Ectodermal cell (in vitro differentiated cells): ENCODE data around the gene LRRC75B.
"Not testable (repeated sequence)": the region's sequence is repeated elsewhere in the genome, so short reads cannot be mapped to it uniquely, and the experiment has no call there.

ENCODE experiments used
- H3K27ac ChIP-seq: 2 replicates; pipeline ENCODE4 v1.7.0; 2013; ENCODE audit warnings: mild to moderate bottlenecking, low read depth, low read length; ENCODE audit not compliant: insufficient read depth, poor library complexity, severe bottlenecking
- H3K27me3 ChIP-seq: 2 replicates; pipeline ENCODE4 v1.7.0; 2013; ENCODE audit warnings: mild to moderate bottlenecking, low read length; ENCODE audit not compliant: insufficient read depth, control insufficient read depth, poor library complexity, severe bottlenecking
- H3K36me3 ChIP-seq: one replicate; pipeline ENCODE4 v1.7.0; 2013; ENCODE audit warnings: low read length; ENCODE audit not compliant: control insufficient read depth, insufficient read depth
- H3K4me1 ChIP-seq: one replicate; pipeline ENCODE4 v1.7.0; 2013; ENCODE audit warnings: low read length; ENCODE audit not compliant: control insufficient read depth, insufficient read depth
- H3K4me3 ChIP-seq: 2 replicates; pipeline ENCODE4 v1.7.0; 2013; ENCODE audit warnings: low read depth, low read length, control low read depth; ENCODE audit not compliant: insufficient read depth
- H3K9me3 ChIP-seq: 2 replicates; pipeline ENCODE4 v1.7.0; 2013; ENCODE audit warnings: mild to moderate bottlenecking, low read length, moderate library complexity; ENCODE audit not compliant: control insufficient read depth
- WGBS, 2 experiments: methylation state at CpG; one replicate each; pipeline ENCODE4 v1.1.7; 2013; ENCODE audit warnings: missing lambda C conversion rate in 2 of 2; 5-methylcytosine and 5-hydroxymethylcytosine counted together

The LRRC75B gene

DNA sequence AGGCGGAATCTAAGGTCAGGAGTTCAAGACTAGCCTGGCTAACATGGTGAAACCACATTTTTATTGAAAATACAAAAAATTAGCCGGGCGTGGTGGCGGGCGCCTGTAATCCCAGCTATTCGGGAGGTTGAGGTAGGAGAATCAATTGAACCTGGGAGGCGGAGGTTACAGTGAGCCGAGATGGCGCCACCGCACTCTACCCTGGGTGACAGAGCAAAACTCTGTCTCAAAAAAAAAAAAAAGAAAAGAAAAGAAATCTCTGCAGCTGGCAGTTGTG is 624 bp upstream of the LRRC75B start:
- not testable (repeated sequence) for H3K27me3 ChIP-seq, H3K27ac ChIP-seq
- WGBS, 2 experiments = 95% methylated on average over 10 of the region's 10 CpGs

DNA sequence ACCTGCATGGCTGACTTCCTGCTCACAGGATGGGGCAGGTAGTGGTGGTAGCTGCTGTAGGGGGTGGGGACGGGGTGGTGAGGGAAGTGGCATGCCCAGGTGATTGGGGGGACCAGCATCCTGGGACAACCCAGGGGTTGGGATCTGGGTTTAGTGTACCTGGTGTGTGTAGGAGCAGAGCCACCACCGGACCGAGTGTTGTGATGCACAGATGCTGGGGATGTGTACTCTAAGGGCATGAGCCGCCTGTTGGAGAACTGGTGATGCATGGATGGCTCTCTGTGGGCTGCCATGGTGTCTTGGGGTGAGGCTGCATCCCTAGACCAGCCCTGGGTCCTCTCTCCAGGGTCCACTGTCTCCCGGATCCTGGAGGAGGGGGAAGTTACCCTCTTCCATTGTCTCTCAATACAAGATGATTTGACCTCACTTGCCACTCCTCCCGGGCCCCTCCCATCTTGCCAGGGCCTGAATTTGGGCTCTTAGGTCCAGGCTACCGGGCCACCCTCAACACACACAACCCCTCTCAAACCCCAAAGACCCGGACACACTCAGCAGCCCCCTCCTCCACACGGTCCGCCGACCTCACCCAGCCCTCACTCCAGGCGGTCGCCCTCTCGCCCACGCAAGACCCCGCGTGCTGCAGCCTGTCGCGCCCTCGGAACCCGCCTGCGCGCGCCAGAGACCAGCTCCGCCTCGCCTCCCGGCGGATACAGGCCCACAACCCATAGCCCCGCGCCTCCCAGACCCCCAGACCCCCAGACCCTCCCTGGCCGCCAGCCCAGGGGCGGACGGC is 619 bp downstream of the LRRC75B start:
- H3K36me3 ChIP-seq = no peaks in the 10 kb centered on the region
- H3K9me3 ChIP-seq = no peaks in the 10 kb centered on the region
- no peak overlapping the region for H3K27ac ChIP-seq
- peaks cover 16% of the 10 kb centered on the region for H3K4me1 ChIP-seq
- peak overlapping the region; percentile 66 for H3K4me3 ChIP-seq
- WGBS, 2 experiments = 11 to 12% methylated on average over 33 of the region's 33 CpGs
- no peaks in the 10 kb centered on the region for H3K27me3 ChIP-seq

More for the DNA sequence above, 624 bp upstream of the LRRC75B start:
- H3K36me3 ChIP-seq, H3K9me3 ChIP-seq: not testable (repeated sequence)
- peak overlapping the region; percentile 66 for H3K4me3 ChIP-seq
- H3K4me1 ChIP-seq = peaks cover 16% of the 10 kb centered on the region

DNA sequence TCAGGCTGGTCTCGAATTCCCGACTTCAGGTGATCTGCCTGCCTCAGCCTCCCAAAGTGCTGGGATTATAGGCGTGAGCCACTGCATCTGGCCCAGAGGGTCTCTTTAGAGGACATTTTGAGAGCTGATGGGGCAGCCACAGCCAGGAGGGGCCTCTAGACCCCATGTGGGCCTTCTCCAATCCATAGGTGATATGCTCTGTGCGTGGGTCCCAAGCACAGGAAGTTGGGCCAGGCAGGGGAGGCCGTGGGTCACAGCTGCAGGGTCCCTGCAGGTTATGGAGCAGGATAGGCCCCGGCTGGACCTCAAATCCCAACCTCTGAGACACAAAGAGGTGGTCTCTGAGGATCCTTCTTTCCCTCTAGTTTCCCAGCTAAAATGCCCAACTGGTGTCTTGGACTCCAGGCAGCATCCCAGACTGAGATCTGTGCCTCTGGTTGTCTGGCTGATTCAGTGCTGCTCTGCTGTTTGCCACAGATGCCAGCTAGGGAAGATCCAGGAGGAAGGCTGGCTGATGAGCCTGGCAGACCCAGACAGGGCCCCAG is 1.5 kb downstream of the LRRC75B start:
- Histone ChIP-seq H3K36me3 (no peaks in the 10 kb centered on the region), H3K4me3 (no peak overlapping the region), H3K4me1 (peaks cover 16% of the 10 kb centered on the region), H3K9me3 (no peaks in the 10 kb centered on the region), H3K27ac (no peak overlapping the region), H3K27me3 (no peaks in the 10 kb centered on the region)
- WGBS, 2 experiments = 89 to 92% methylated on average over 6 of the region's 6 CpGs

DNA sequence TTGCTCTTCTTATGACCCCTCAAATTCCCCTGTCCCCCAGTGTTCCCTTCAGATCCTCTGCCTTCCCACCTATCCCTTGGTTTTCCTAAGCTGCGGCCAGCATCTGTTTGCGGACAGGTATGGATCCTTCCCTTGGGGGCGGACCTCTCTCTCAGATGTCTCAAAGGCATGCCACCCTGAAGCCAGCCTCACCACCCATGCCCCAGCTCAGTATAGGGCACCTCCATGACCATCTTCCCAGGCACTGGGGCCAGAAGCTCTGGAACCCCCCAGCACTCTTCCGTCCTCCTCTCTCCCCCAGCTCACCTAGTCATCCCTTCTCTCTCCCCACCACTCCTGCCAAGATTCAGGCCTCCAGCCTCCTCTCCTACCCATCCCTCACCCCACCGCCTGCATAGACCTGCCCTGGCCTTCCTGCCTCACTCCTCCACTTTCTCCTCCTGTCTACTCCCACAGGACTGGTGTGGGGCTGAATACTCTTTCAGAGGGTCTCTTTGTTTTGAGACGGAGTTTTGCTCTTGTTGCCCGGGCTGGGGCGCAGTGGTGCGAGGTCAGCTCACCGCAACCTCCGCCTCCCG is 2.2 kb downstream of the LRRC75B start:
- 92 to 93% methylated on average over 12 of the region's 12 CpGs for WGBS, 2 experiments
- no peaks in the 10 kb centered on the region for H3K36me3 ChIP-seq
- H3K9me3 ChIP-seq = no peaks in the 10 kb centered on the region
- H3K4me3 ChIP-seq = no peak overlapping the region
- H3K27me3 ChIP-seq = no peaks in the 10 kb centered on the region
- H3K4me1 ChIP-seq = peaks cover 16% of the 10 kb centered on the region
- H3K27ac ChIP-seq = no peak overlapping the region

DNA sequence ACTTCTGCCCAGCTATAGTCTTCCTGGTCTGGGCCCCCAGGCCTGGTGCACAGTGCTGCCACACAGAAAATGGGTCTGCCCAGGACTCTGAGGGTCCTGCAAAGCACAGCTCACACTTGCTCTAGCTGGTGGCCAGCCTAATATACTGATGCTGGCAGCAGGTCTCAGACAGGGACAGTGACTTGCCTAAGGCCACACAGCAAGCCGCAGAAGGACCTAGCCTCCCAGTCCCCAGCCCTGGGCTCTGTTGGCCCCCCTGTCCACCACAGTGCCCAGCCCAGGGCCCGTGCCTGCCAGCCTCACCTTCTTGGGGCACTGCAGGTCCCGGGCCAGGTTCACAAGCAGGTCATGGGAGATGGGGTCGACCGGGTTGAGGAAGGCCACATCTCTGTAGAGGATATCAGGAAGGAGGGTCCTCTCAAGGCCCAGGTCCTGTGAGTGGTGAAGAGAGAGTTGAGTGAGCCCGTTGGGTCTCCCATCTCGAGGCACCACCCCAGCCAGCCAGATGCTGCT is 3.3 kb downstream of the LRRC75B start:
- Histone ChIP-seq H3K4me1 (peaks cover 8% of the 10 kb centered on the region), H3K36me3 (no peaks in the 10 kb centered on the region), H3K27ac (no peak overlapping the region), H3K4me3 (no peak overlapping the region), H3K9me3 (no peaks in the 10 kb centered on the region), H3K27me3 (no peaks in the 10 kb centered on the region)
- WGBS, 2 experiments = 93 to 96% methylated on average over 7 of the region's 7 CpGs

DNA sequence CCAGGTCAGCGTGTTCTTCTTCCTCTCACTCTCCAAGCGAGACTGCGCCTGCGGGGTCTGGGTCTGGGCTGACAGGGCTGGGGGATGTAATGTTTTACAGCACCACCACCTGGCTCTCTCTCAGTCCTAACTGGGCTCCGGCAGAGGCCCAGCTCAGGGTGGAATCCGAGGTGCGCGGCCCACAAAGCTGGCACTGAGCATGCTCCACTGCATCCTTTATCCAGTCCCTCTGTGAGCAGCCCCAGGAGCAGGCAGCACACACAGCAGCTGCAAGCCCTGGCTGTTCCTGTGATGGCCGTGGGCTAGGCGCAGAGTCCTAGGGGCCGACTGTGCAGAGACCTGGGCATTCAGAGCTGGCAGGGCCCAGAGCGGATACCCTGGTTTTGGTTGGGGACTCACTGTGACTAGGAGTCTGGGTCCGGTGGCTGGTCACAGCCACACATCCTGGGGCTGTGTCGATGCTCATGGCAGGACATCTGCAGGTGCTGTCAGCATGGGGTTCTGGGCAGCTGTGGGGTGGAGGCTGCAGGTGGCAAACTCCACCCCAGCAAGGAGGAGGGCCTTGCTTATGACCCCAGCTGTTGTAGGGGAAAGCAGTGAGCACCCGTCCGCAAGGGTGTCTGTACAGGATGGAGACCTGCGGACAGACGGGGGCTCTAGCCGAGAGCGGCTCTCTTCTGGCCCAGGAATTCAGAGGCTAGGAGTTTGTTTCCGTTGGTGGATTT is 4.0 kb downstream of the LRRC75B start:
- WGBS, 2 experiments = 95 to 97% methylated on average over 21 of the region's 21 CpGs
- Histone ChIP-seq H3K27ac (no peak overlapping the region), H3K4me1 (peaks cover 8% of the 10 kb centered on the region), H3K36me3 (no peaks in the 10 kb centered on the region), H3K9me3 (no peaks in the 10 kb centered on the region), H3K27me3 (no peaks in the 10 kb centered on the region), H3K4me3 (no peak overlapping the region)

DNA sequence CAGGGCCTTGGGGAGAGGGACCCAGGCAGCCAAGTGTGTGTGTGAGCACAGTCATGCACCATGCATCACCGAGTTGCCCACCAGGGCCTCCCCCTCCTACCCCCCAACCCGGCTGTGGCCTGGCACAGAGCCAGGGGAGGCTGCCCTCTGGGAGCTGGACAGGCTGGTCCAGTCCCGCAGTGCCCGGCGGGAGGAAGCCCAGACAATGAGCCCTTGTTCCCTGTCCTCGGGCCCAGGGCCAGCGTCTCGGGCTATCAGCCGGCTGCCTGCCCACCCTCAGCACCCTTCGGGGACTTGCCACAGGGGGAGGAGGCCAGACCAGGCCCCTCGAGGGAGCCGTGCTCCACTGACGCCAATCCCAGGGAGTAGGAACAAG is 4.5 kb downstream of the LRRC75B start:
- H3K27me3 ChIP-seq = no peaks in the 10 kb centered on the region
- H3K4me3 ChIP-seq = no peak overlapping the region
- WGBS, 2 experiments = 94 to 95% methylated on average over 13 of the region's 13 CpGs
- no peaks in the 10 kb centered on the region for H3K9me3 ChIP-seq
- no peak overlapping the region for H3K27ac ChIP-seq
- peaks cover 8% of the 10 kb centered on the region for H3K4me1 ChIP-seq
- no peaks in the 10 kb centered on the region for H3K36me3 ChIP-seq

DNA sequence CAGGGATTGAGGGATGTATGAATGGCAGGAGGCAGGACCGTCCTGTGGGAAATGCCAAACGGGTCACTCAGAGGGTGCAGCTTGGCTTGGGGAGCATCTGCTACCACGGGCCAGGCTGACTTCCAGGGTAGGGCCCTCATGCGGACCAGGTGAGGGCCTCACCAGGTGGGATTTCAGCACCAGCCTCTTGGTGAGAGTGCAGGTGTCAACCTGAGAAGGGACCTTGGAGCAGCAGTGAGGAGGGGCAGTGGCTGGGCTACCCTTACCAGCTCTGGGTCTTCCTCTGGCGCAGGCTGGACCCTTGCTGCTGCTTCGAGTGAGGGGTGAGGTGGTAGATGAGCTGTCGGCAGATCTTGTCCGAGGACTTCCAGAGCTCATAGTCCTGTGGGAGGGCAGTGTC is 4.9 kb downstream of the LRRC75B start:
- H3K4me3 ChIP-seq = no peak overlapping the region
- H3K27ac ChIP-seq = no peak overlapping the region
- peaks cover 8% of the 10 kb centered on the region for H3K4me1 ChIP-seq
- 91 to 94% methylated on average over 8 of the region's 8 CpGs for WGBS, 2 experiments
- no peaks in the 10 kb centered on the region for H3K36me3 ChIP-seq
- H3K9me3 ChIP-seq = no peaks in the 10 kb centered on the region
- H3K27me3 ChIP-seq = no peaks in the 10 kb centered on the region

DNA sequence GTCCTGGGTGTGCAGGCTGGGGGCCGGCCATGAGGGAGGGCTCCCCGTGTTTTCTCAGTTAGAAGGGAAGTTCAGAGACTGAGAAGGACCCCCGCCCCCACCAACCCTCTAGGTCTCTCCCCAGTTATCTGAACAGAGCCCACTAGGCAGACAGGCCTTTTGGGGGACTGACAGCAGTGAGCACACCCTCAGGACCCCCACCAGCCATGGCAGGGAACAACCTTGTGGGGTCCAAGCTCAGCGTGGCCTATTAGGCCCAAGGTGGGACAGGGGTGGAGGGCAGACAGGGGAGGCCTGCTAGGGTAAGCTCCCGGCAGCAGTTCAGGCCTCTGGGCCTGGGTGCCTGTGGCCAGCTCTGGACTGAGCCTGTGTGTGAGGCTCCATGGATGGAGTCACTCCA is 5.6 kb downstream of the LRRC75B start:
- Histone ChIP-seq H3K4me3 (no peak overlapping the region), H3K36me3 (no peaks in the 10 kb centered on the region), H3K27me3 (no peaks in the 10 kb centered on the region), H3K4me1 (peaks cover 6% of the 10 kb centered on the region), H3K9me3 (no peaks in the 10 kb centered on the region), H3K27ac (no peak overlapping the region)
- WGBS, 2 experiments = 87 to 88% methylated on average over 5 of the region's 5 CpGs

DNA sequence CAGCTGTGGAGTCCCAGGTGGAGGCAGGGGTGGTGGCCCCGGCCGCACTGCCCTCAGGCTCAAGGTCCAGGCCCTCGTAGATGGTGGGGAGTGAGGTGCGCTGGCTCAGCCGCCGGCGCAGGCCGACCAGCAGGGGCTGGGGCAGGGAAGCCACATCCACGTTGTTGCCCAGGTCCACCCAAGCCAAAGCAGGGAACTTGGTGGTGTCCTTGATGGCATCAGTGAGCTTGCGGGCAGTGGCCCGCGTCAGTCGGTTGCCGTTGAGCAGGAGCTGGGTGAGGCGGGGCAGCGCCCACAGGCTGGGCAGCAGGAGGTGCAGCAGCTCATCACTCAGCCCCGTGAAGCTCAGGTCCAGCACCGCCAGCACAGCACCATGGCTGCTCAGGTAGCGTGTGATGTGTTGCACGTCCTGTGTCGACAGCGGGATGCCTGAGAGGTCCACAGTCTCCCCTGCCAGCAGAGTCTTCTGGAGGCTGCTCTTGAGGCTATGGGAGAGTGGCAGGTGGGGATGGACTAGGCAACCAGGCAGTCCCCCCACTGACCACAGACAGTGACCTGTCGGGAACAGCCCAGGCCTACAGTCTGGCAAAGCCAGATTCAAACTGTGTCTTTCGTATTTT is 6.8 kb downstream of the LRRC75B start:
- Histone ChIP-seq H3K9me3 (no peaks in the 10 kb centered on the region), H3K27me3 (no peaks in the 10 kb centered on the region), H3K4me3 (no peak overlapping the region), H3K27ac (no peak overlapping the region), H3K36me3 (no peaks in the 10 kb centered on the region), H3K4me1 (no peaks in the 10 kb centered on the region)
- WGBS, 2 experiments = 94 to 95% methylated on average over 24 of the region's 24 CpGs
